GM18873 (cell line): Measurements from ENCODE around the gene DNLZ.
"Not testable (repeated sequence)": the region's sequence is repeated elsewhere in the genome, so short reads cannot be mapped to it uniquely, and the experiment has no call there.

Experiments used
- ATAC-seq: cut with Tn5 transposase; IDR thresholded peaks from one replicate; pipeline ENCODE4 v1.9.1; 2021; ENCODE audit warnings: mild to moderate bottlenecking, moderate library complexity, moderate number of reproducible peaks; ENCODE audit not compliant: unreplicated experiment, low FRiP score

The DNLZ gene

DNA sequence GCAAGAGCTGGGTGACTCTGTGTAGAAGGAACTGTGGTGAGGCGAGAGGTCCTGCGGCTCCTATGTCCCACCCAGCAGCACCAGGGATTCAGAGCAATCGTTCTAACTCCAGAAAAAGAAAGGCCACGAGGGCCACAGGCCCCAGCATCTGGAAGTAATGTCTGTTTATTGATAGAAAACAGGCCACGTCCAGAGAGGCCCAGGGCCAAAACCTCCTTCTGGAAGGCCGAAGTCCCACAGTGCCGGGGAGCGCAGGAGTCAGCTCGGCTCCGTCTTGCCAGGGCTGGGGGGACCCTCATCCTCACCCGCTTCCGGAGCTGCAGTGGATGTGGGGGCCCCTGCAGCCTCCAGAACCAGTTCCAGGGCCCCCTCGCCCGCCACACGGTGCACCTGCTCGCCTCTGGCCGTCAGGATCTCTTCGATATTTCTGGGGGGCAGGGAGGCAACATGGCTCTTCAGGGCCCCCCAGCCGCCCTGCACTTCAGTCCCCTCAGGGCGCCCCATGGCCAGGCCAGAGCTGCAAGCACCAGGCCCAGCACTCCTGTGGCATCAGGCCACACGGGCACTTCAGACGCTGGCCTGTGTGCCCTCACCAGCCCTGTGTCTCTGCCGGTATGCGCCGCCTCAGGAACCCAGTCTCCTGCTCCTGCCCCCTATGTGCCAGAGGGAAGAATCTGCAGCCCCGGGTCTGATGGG, 1.6 kb downstream of the DNLZ start:
- ATAC-seq, result no peak

GRCh38 chr9:136361047-136361753, 2.3 kb downstream of the DNLZ start:
- no peak for ATAC-seq

- no peak for ATAC-seq
Observed at GRCh38 chr9:136359774-136360718, 3.5 kb downstream of the DNLZ start.

DNA sequence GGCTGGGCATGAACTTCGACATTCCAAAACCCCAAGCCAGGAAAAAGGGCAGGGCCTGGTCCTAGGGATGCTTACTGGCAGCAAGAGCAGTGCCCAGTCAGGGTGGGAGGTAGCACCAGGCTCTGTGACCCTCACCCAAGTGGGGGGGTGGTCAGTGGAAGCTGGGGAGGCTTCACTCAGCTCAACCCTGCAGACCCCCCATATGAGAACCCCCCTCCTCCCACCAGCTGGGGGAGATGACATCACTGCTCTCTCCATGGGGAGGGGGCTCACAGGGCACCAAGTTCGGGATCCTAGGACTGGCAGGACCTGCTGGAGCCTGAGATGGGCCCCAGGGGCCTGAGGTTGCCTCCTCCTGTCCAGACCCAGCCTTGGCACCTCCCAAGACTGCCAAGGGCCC, 4.7 kb downstream of the DNLZ start:
- ATAC-seq, result no peak

DNA sequence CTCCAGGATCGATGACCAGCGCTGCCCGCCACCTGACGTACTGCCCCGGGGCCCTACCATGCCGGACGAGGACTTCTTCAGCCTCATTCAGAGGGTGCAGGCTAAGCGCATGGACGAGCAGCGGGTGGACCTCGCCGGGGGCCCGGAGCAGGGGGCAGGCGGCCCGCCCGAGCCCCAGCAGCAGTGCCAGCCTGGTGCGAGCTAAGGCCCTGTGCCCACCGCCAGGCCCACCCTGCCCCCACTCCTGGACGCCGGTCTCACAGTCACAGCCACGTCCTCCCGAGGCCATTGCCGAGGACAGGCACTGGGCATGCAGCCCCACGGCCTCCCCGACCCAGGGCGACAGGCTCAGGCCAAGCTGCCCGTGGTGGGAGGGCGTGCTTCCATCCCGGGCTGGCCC, 5.5 kb downstream of the DNLZ start:
- ATAC-seq, result no peak

- no peak for ATAC-seq
Observed at GRCh38 chr9:136357202-136357725, 6.3 kb downstream of the DNLZ start.

DNA sequence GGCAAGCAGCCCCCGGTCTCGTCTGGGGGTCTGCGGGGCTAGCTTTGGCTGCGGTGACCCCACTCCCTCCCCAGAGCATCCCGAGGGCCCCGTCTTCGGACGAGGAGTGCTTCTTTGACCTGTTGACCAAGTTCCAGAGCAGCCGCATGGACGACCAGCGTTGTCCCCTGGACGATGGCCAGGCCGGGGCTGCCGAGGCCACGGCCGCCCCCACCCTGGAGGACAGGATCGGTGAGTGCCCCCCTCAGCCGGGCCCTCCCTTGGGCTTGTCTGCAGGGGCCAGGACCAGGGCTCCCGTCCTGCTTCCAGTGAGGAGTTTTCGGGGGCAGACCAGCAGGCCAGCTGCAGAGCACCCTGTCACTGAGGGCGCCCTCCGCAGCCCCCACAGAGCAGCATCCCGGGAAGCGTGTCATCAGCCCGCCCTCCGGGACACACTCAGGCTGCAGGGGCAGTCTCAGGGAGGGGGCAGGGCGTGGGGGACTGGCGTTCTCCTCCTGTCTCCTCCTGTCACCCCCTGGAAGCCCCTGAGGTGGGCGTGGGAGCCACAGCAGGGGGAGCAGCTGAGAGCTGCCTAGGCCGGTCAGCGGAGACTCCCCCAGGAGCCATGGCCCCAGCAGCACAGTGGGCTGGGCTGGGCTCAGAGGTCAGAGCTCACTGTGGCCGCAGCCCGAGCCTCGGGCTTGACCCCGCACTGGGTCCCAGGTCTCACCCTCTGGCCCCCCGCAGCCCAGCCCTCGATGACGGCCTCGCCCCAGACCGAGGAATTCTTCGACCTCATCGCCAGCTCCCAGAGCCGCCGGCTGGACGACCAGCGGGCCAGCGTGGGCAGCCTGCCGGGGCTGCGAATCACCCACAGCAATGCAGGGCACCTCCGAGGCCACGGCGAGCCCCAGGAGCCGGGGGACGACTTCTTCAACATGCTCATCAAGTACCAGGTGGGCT, 7.7 kb downstream of the DNLZ start:
- no peak for ATAC-seq

DNA sequence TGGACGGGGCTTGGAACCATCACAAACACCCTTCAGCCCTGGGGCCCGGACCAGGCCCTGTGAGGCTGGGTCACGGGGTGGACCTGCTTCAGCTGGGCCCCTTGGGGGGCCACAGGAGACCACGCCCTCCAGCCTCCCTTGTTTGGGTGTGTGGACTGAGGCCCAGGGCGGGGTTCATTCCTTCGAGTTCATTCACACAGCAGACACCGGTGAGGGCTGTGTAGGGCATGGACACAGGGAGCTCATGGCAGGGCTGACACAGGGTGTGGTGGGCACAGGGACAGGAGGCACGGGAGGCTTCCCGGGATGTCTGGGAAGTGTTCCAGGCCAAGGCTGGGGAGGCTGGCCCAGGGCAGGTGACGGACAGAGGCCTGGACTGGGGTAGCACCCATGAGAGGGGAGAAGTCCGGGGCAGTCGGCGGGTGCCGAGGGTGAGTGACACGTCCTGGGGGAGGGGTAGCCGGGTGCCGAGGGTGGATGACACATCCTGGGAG, 8.9 kb downstream of the DNLZ start:
- no peak for ATAC-seq

- no peak for ATAC-seq
Observed at GRCh38 chr9:136353757-136354488, 9.6 kb downstream of the DNLZ start.

GRCh38 chr9:136353088-136353487, 10.5 kb downstream of the DNLZ start:
- no peak for ATAC-seq

- ATAC-seq, result no peak
Observed at GRCh38 chr9:136352682-136353081, 10.9 kb downstream of the DNLZ start.

- ATAC-seq, result not testable (repeated sequence)
Observed at GRCh38 chr9:136351868-136352267, 11.7 kb downstream of the DNLZ start.

GRCh38 chr9:136351252-136351800, 12.2 kb downstream of the DNLZ start:
- no peak for ATAC-seq

GRCh38 chr9:136349546-136349945, 14.0 kb downstream of the DNLZ start:
- no peak for ATAC-seq

DNA sequence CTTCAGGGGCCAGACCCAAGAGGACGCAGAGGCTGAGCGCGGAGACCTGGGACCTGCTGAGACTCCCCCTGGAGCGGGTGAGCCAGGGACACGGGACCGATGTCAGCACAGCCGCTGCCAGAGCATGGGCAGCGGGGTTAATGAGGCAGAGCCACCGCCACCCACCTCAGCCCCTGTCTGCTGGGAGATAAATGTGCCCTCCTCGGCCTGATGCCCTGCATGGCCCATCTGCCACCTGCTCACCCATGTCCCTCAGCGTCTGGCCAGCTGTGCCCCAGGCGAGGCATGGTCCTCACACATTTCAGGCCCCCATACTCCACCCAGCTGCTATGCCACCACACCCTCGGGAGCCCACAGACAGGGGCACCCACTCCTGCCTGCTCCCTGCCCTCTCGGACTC, 14.9 kb downstream of the DNLZ start:
- no peak for ATAC-seq

GRCh38 chr9:136347472-136348256, 15.9 kb downstream of the DNLZ start:
- no peak for ATAC-seq

GRCh38 chr9:136346927-136347465, 16.5 kb downstream of the DNLZ start:
- ATAC-seq, result no peak

GRCh38 chr9:136346157-136346481, 17.4 kb downstream of the DNLZ start:
- no peak for ATAC-seq
